HL-60 (cell line): ENCODE results near the gene PKD1.
A peak's percentile ranks its signal among the peaks of the same experiment; 100 is the strongest.
"Not testable (repeated sequence)": the region's sequence is repeated elsewhere in the genome, so short reads cannot be mapped to it uniquely, and the experiment has no call there.

Experiments used
- DNase-seq, 2 experiments: peaks; one replicate each; pipeline ENCODE4 v3.0.0-alpha.2; 2010 to 2020; ENCODE audit warnings: low read depth in 1 of 2, low spot score in 1 of 2
- H3K27ac ChIP-seq: fragments of 250-450 bp; sonication (Bioruptor Pico); replicated peaks from 2 replicates; pipeline ENCODE4 v1.5.1; 2020; ENCODE audit warnings: mild to moderate bottlenecking, moderate library complexity
- H3K27me3 ChIP-seq: fragments of 250-450 bp; sonication (Bioruptor Pico); 2 replicates; pipeline ENCODE4 v1.5.1; 2021; ENCODE audit warnings: mild to moderate bottlenecking, moderate library complexity; ENCODE audit not compliant: insufficient read depth, poor library complexity, severe bottlenecking
- H3K4me3 ChIP-seq: replicated peaks from 2 replicates; pipeline ENCODE4 v1.5.1; 2011; ENCODE audit warnings: mild to moderate bottlenecking, control low read depth, low read length; ENCODE audit not compliant: insufficient read depth
- CTCF ChIP-seq: IDR thresholded peaks from one replicate; pipeline ENCODE4 v1.5.1; 2011; ENCODE audit warnings: low read length, control low read depth, inconsistent platforms; ENCODE audit not compliant: insufficient read depth
- GABPA ChIP-seq: IDR thresholded peaks from 2 replicates; pipeline ENCODE4 v1.6.1; 2012; ENCODE audit warnings: low read depth
- POLR2AphosphoS5 ChIP-seq: IDR thresholded peaks from 2 replicates; pipeline ENCODE4 v1.6.1; 2012; ENCODE audit warnings: low read depth
- REST ChIP-seq: IDR thresholded peaks from 2 replicates; pipeline ENCODE4 v1.6.1; 2012; ENCODE audit warnings: low read depth; ENCODE audit not compliant: insufficient replicate concordance
- SPI1 ChIP-seq: IDR thresholded peaks from 2 replicates; pipeline ENCODE4 v1.6.1; 2012; ENCODE audit warnings: low read depth, mild to moderate bottlenecking, borderline replicate concordance
- long read RNA-seq: library from polyadenylated mRNA; unstranded; transcript quantifications from one replicate; pipeline ENCODE4 v2.0.0, GENCODE V29; 2020

The PKD1 gene
- long read RNA-seq, partial matches to known transcripts, result 15 of 25 reads
- long read RNA-seq, other reads (novel, unspliced or antisense), result 7 of 25 reads

- H3K27me3 ChIP-seq, result not testable (repeated sequence)
- Histone ChIP-seq H3K27ac (peak within 1 kb of the TSS; percentile 52), H3K4me3 (peak within 1 kb of the TSS; percentile 43)
- peak; percentile 41; the same call in 1 of the 2 replicates for TF ChIP-seq POLR2AphosphoS5
- peak; percentile 94 to 95 for DNase-seq
Observed at GRCh38 chr16:2135770-2136490, at the start of gene PKD1. Gene PKD1 (minus strand): TSS chr16:2135898. CDS start chr16:2135689, 209 bp downstream.

- Histone ChIP-seq H3K4me3 (no peak overlapping the region), H3K27me3 (peaks cover 3% of the 10 kb centered on the region), H3K27ac (no peak overlapping the region)
- no peak for TF ChIP-seq GABPA
- TF ChIP-seq SPI1, result no peak
- no peak for TF ChIP-seq POLR2AphosphoS5
- no peak for TF ChIP-seq CTCF
- TF ChIP-seq REST, result no peak
- no peak for DNase-seq
Observed at GRCh38 chr16:2184962-2185361, 49.3 kb upstream of the PKD1 start.

- Histone ChIP-seq H3K4me3 (no peak overlapping the region), H3K27ac (no peak overlapping the region), H3K27me3 (peaks cover 3% of the 10 kb centered on the region)
- TF ChIP-seq REST, result no peak
- no peak for TF ChIP-seq CTCF
- TF ChIP-seq SPI1, result no peak
- no peak for TF ChIP-seq GABPA
- no peak for TF ChIP-seq POLR2AphosphoS5
- DNase-seq, result no peak
Observed at GRCh38 chr16:2184346-2184745, 48.6 kb upstream of the PKD1 start.

GRCh38 chr16:2183671-2184070, 48.0 kb upstream of the PKD1 start:
- no peak for DNase-seq
- H3K27me3 ChIP-seq, result peaks cover 3% of the 10 kb centered on the region
- H3K4me3 ChIP-seq, result no peak overlapping the region
- TF ChIP-seq SPI1 (no peak), REST (no peak), CTCF (no peak), POLR2AphosphoS5 (no peak)
- H3K27ac ChIP-seq, result no peak overlapping the region
